Suprapubic skin (tissue), 4 donors: ENCODE data around the gene GLRX3.

Experiments used
- POLR2A ChIP-seq, 2 donors: fragments of 450-650 bp; IDR thresholded peaks; one replicate each; pipeline ENCODE4 v1.6.1; 2017; ENCODE audit warnings: antibody characterized with exemption in 2 of 2, mild to moderate bottlenecking in 2 of 2, moderate library complexity in 2 of 2
- POLR2AphosphoS5 ChIP-seq, 3 donors: sonication (generic); formaldehyde crosslinking; IDR thresholded peaks; one replicate each; pipeline ENCODE4 v1.6.1; 2017; ENCODE audit warnings: antibody characterized with exemption in 3 of 3

DNA sequence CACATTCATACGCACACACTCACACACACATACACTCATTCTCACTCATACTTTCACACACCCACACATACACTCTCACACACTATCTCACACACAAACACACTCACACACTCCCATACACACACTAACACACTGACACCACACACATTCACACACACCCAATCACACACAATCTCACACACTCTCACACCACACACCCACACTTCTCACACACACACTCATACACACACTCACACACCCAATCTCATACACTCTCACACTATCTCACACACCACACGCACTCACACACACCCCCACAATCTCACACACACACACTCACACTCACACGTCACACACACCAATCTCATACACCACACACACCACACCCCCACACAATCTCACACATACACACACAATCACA, 71.0 kb downstream of the GLRX3 start:
- no peak for TF ChIP-seq POLR2AphosphoS5 (IDR thresholded peaks at IDR 0.05)
- TF ChIP-seq POLR2A (IDR thresholded peaks at IDR 0.05) = no peak
